ENCODE results near the gene TP53. TPM values are rescaled to one million over a fixed set of nuclear protein-coding genes. Genes with fewer than 3 reads are reported as not detected.

The TP53 gene
- total RNA-seq (2021; ENCODE audit: unreplicated experiment) (129 TPM), Bru-seq, nascent RNA (percentile 83 among the genes with signal in this experiment), BruChase-seq, experiment 1, labeled RNA remaining after a 2-hour chase (percentile 82 among the genes with signal in this experiment), BruChase-seq, experiment 2, labeled RNA remaining after a 6-hour chase (percentile 93 among the genes with signal in this experiment)
- polyA plus RNA-seq (2012; ENCODE audit: insufficient read length) = 147 TPM
- long read RNA-seq, transcript TP53-215 (1 exons, 1,112 nt) = minor isoform, 7 of 167 reads
- long read RNA-seq, transcript TP53-227 (11 exons, 2,579 nt) = major isoform, 55 of 167 reads
- long read RNA-seq, transcript TP53-225 (7 exons, 2,271 nt) = minor isoform, 7 of 167 reads
- long read RNA-seq, partial matches to known transcripts = 89 of 167 reads
- long read RNA-seq, other reads (novel, unspliced or antisense) = 9 of 167 reads

GRCh38 chr17:7687072-7687907 lies at the start of gene TP53:
Gene TP53 (minus strand): TSS chr17:7687490. CDS start chr17:7676594, 10,896 bp downstream.
- no peaks in the 10 kb centered on the region for H3K9me3 ChIP-seq (ENCODE audit: control insufficient read depth, insufficient read depth, low read depth, low read length)
- DNase-seq (ENCODE audit: low read depth, low spot score) (peak; percentile 91), ATAC-seq (peak; percentile 64)
- H3K4me3 ChIP-seq (ENCODE audit: low read depth in 2 of 2, low read length in 2 of 2) = peak within 1 kb of the TSS; percentile 91 to 97
- POLR2A ChIA-PET = interaction anchor here (0.5 to 1.4 kb wide), 13 partner anchors 18 to 121 kb away, joined by 3 to 7 read pairs (median 3); partner anchors contain the start of genes ATP1B2, CD68, EFNB3 and MPDU1
- peaks cover 12% of the 10 kb centered on the region for H3K36me3 ChIP-seq (ENCODE audit: control insufficient read depth, insufficient read depth, low read length)
- TF ChIP-seq TCF7L2 (IDR thresholded peaks at IDR 0.05; ENCODE audit: low read depth, low read length) (no peak), POLR2AphosphoS5 (IDR thresholded peaks at IDR 0.05; ENCODE audit: low read depth, low read length) (peak; percentile 91), REST (IDR thresholded peaks at IDR 0.05; ENCODE audit: insufficient read depth in 1 of 2, low read depth in 2 of 2, low read length in 1 of 2) (0 out of 4 replicates have a peak, but pooled peaks of 1 of the 2 experiments have one; percentile 31), CTCF (IDR thresholded peaks at IDR 0.05) (no peak), SIN3A (IDR thresholded peaks at IDR 0.05; ENCODE audit: borderline replicate concordance, insufficient read depth, low read depth, low read length) (no peak; the same call in 1 of the 2 replicates)
- in situ Hi-C loops (cut with HindIII; ENCODE audit: low pct_unique_long_range_greater_than_20kb, low sequenced_read_pairs) (no loop called here), intact Hi-C loops (cut with micrococcal nuclease; ENCODE audit: unreplicated experiment) (loop anchor here (2.0 kb wide), 1 partner anchor 100 kb away; no protein-coding TSS in a partner anchor)
- no TSS peak for BruUV-seq (replicated peaks)
- H3K27me3 ChIP-seq (ENCODE audit: control insufficient read depth, insufficient read depth, low read length) = no peaks in the 10 kb centered on the region
- peak within 1 kb of the TSS; percentile 92 for H3K27ac ChIP-seq (ENCODE audit: low read length)
- CTCF ChIA-PET = interaction anchor here (0.5 to 2.2 kb wide), 12 partner anchors 36 to 309 kb away, joined by 3 to 10 read pairs (median 4); partner anchors contain the start of gene ATP1B2
- H3K4me1 ChIP-seq (ENCODE audit: control insufficient read depth, insufficient read depth, low read length) = peaks cover 9% of the 10 kb centered on the region; the same call in 1 of the 2 replicates

GRCh38 chr17:7732981-7733539 lies 45.8 kb upstream of the TP53 start:
- Histone ChIP-seq H3K4me3 (ENCODE audit: low read depth in 2 of 2, low read length in 2 of 2) (no peak overlapping the region), H3K4me1 (ENCODE audit: control insufficient read depth, insufficient read depth, low read length) (no peaks in the 10 kb centered on the region), H3K27me3 (ENCODE audit: control insufficient read depth, insufficient read depth, low read length) (no peaks in the 10 kb centered on the region), H3K27ac (ENCODE audit: low read length) (no peak overlapping the region), H3K36me3 (ENCODE audit: control insufficient read depth, insufficient read depth, low read length) (no peaks in the 10 kb centered on the region), H3K9me3 (ENCODE audit: control insufficient read depth, insufficient read depth, low read depth, low read length) (no peaks in the 10 kb centered on the region)
- ChIA-PET CTCF (no interaction called here), POLR2A (no interaction called here)
- no TSS peak for BruUV-seq (replicated peaks)
- in situ Hi-C loops (cut with HindIII; ENCODE audit: low pct_unique_long_range_greater_than_20kb, low sequenced_read_pairs) (no loop called here), intact Hi-C loops (cut with micrococcal nuclease; ENCODE audit: unreplicated experiment) (no loop called here)
- DNase-seq (ENCODE audit: low read depth, low spot score) = no peak
- ATAC-seq = no peak
- no peak for TF ChIP-seq SIN3A (IDR thresholded peaks at IDR 0.05; ENCODE audit: borderline replicate concordance, insufficient read depth, low read depth, low read length)
